ENCODE data around the gene CST3.
A peak's percentile ranks its signal among the peaks of the same experiment; 100 is the strongest.
"Not testable (repeated sequence)": the region's sequence is repeated elsewhere in the genome, so short reads cannot be mapped to it uniquely, and the experiment has no call there.

Gene CST3

DNA sequence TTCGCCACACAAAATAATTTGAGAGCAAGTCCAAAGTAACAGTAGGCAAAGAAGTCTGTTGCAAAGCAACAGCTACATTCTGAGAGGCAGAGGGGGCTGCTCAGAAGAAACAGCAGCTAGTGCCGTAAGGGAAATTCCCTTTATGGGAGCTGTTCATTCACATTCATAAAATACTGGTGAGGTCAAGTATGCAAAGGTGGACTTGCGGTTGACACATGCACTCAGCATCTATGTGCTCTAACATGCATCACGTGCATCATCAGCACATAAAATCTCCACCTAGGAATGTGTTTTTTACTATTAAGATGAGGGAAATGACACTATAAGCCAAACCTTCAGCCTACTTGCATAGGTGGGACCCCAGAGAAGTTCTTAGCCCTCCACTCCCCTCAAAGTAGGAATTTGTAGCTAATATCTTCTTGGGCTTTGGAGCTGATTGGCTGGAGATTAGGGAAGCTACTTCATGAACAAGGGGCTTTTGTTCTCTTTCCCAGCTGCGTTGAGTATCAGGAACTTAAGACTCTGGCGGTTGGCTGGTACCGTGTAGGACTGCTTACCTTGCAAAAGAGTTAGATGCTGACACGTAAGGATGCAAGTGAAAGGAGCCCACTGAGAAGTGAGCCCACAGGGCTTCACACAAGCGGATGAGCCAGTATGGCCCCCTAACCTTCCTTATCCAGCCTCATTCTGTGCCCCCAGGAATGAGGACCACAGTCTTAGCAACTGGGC lies 12.4 kb downstream of the CST3 start:
- no peak for DNase-seq

- no peak for DNase-seq
Measured at GRCh38 chr20:23624324-23624691, 13.4 kb downstream of the CST3 start.

DNA sequence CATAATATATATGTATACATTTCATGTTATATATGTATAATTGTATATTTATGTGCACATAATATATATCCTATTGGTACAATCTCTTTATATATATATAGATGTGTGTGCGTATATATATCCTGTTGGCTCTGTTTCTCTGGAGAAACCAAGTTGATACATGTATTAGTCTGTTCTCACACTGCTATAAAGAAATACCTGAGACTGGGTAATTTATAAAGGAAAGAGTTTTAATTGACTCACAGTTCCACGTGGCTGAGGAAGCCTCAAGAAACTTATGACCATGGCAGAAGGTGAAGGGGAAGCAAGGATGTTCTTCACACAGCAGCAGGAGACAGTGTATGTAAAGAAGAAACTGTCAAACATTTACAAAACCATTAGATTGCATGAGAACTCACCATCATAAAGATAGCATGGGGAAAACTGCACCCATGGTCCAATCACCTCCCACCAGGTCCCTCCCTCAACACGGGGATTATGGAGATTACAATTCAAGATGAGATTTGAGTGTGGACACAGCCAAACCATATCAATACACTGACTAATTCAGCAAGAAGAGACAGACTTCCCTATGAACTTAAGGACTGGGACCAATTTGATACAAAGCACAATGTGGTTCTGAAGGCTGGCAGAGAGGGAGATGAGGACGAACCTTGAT lies 14.0 kb downstream of the CST3 start:
- DNase-seq = no peak

- peak in 1 of 2 donors; percentile 41 for DNase-seq
Measured at GRCh38 chr20:23622839-23623343, 14.9 kb downstream of the CST3 start.

GRCh38 chr20:23622401-23622800 lies 15.4 kb downstream of the CST3 start:
- DNase-seq = not testable (repeated sequence)

- DNase-seq = not testable (repeated sequence)
Measured at GRCh38 chr20:23620670-23621386, 16.9 kb downstream of the CST3 start.

DNA sequence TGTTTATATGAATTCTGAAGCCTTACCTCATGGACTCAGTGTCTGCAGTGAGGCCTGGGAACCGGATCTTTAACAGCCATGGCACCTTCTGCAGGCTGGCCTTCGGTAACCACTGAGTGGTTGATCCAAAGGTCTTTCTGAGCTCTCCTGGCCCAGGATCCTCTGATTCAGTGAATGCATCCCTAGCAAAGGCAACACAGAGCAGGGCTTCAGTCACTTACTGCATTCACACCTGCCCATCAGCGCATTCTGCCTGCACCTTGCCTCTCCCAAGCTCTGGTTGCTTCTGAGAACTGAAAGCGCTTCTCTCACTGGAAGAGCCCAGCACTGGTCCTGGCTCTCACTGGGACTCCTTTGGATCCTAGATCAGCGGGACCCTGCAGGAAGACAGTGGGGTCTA lies 23.6 kb downstream of the CST3 start:
- DNase-seq = no peak

DNA sequence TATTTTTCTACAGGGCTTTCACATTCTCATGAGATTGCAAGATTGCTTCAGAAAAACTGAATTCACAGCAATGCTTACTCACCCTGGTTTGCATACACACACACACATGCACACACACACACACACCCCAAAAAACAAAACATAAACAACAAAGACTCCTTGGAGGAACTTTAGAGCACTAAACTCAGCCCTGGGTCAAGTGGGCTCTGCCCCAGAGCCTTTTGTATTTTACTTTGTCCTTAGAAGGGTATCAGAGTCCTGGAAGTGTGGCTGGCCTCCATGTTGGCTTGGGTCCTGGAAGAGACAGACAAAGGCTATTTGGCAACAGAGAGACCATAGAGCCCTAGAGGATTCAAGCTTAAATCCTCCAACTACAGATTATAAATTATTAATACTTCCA lies 24.1 kb downstream of the CST3 start:
- no peak for DNase-seq

- no peak for DNase-seq
Measured at GRCh38 chr20:23612396-23612795, 25.4 kb downstream of the CST3 start.

DNA sequence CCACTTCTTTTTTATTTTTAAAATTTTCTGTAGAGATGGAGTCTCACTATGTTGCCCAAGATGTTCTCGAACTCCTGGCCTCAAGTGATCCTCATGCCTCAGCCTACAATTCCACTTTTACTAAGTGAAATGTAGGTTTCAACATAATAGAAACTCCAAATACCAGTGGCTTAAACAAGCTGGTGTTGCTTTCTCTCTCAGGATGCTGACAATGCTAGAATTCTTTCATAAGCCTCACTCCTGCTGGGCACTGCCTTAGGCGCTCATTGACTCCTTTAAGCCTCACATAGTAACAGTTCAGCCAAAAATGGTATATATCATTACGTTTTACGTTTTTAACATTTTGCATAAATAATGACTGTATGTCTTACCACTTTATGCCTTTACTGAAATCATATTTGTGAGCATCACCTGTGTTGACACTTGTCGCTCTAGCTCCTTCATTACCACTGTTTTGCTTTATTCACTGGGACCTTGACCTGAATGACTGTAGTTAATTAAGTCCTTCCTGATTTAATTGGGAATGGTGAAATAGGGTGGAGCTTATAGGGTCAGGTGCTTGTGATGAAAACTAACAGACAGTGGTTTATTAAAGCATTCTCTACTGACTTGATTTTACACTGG lies 28.2 kb downstream of the CST3 start:
- no peak for DNase-seq

DNA sequence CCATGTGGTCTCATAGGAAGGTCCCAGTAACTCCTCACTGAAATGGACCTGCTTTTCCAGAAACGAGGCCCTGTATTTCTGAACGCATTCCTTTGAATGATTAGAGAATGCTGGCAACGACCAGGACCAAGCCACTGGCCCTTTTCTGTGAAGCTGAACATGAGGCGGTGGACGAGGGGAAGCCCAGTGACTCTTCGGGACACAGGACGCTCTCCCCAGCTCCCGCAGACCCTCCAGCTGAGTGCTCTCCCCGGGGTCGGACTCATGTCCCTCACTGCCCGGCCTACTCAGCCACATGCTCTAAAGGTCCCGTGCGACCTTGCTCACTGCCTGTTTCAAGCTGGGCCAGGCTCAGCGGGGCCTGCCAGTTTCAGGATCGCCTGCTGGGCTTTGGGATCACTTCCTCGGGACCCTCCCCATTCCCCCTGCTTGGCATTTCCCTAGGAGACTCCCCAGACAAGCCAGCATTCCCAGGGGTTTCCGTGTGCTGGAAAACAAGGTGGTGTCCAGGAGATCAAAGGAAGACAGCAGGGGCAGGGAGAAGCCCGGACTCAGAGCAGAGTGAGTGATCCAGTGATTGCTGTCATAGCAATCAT lies 29.4 kb downstream of the CST3 start:
- no peak for DNase-seq

- DNase-seq = no peak
Measured at GRCh38 chr20:23607497-23608245, 30.1 kb downstream of the CST3 start.

DNA sequence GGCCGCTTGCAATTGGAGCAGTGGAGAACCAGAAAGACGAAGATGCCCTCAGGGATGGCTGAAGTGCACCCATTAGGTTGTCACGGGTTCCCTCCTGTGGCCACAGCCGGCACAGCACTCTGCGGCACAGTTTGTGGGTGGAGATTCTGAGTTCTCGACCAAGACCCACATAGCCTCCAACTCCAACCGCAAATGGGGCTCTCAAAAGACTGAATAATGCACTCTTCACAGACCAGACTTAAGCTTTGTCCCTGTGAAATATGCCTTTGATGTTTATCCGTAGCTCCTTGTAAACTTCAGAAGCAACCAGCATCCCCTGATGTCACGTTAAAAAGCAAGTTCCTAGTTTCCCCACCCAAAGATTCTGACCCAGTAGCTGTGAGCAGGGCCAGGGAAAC lies 31.1 kb downstream of the CST3 start:
- DNase-seq = peak; percentile 69 to 71

DNA sequence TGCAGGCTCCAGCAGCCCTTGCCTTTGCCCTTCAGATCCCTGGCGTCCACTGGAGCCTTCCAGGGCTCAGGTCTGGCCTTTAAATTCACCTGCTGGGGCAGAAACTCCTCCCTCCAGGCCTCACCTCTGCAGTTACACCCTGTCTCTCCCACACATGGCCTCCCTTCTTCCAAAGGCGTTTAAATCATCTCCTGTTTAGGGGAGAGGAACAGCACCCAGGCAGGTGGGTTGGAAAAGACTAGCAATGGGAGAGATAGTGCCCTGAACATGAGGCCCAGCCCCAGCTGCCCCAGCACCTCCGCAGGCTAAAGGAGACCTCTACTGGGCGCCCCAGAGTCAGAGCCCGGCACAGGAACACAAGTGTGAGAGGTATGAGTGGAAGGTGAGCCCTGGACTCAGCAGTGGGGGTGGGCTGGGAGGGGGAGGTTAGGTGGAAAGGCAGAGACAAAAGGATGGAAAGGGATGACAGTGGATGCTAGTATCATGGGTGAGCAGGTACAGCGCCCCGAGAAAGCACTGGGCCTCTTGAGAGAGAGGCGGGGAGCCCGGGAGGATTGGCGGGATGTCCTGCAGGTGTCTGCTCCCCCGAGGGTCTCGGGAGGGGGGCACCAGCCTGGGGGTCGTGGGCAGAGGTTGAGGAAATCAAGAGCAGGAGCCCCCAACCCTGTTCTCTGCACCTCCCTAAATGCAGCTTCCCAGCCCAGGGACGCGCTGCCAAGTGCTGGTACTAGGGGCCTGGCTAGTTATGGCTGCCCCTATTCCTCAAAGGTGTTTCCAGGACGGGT lies 31.7 kb downstream of the CST3 start, which contains the start of gene CST9:
CST9 (minus strand) TSS at position 51 of the 785 bp plus-strand sequence. CDS start 53 bp downstream, outside the sequence.
- DNase-seq = no peak

GRCh38 chr20:23604306-23604705 lies 33.4 kb downstream of the CST3 start:
- DNase-seq = no peak

DNA sequence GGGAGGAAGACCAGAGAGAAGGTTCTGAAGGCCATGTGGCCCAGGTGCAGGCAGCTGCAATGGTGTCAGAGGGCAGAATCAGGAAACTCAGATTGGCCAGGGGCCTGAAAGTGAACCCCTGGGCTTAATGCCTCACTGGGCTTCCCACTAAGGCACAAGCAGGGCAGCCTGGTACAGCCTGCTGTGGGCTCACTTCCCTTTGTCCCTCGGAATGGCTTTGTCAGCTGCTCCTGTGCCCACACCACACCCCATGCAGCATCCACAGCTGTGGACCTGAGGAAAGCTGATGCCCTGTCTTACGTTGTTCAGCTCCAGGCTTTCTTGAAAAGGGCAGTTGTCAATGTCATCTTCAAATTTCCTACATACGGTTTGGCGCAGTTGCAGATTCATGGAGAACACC lies 34.4 kb downstream of the CST3 start:
- DNase-seq = no peak

- no peak for DNase-seq
Measured at GRCh38 chr20:23602699-23603098, 35.1 kb downstream of the CST3 start.

DNA sequence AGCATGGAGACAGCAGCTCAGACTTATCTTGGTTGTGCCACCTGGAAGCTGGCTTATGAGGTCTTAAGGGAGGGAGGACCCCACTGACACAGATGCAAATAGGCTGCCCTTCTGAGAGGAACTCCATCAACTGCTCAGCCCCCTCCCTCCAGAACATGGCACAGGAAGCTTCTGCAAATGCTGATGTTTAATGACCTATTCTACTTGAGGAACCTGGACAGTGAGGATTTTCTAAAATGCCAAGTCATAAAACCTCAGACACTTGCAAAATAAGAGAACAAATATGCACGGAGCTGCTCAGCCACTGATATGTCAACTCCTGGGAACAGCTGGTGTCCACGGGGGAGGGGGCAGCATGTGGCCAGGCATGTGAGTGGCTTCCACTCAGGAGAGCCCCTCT lies 35.5 kb downstream of the CST3 start:
- no peak for DNase-seq

- no peak for DNase-seq
Measured at GRCh38 chr20:23601715-23602114, 36.0 kb downstream of the CST3 start.

DNA sequence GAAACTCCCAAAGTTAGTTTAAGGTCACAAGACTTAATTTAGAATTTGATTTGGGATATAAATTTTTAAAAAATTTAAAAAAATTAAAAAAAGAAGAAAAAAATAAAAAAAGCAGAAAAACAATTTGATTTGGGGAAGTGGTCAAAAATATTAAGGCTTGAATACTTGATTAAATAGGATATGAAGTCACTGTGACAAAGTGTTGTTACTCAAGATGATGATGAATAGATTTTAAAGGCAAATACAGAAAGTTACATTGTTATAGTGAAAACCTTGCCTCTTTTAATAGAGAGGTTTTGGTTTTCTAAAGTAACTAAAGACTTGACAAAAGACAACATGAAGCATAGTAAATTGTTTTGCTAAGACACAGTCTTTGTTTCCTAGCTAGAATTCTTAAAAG lies 39.3 kb downstream of the CST3 start:
- DNase-seq = no peak

- DNase-seq = no peak
Measured at GRCh38 chr20:23596579-23597250, 41.0 kb downstream of the CST3 start.
